ENCODE results near the gene SFR1.

SFR1 gene

DNA sequence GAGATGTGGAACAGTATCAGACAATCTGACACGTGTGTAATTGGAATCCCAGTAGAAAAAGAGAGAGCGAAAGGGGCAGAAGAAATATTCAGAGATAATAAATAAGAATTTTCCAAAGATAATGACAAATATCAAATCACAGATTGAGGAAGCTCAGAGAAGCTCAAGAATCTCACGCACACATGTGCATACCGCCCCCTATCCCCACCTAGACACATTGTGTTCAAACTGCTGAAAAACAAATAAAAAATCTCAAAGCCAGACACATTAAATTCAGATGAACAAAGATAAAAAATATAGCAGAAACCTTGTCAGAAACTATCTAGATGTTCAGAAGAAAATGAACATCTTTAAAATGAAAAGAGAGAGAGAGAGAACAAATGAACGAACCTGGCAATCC lies 17.2 kb downstream of the SFR1 start:
- DNase-seq (ENCODE audit: low read depth in 1 of 2, low spot score in 1 of 2): peak in 1 of 2 experiments; percentile 21
- TF ChIP-seq SPI1 (IDR thresholded peaks at IDR 0.05; ENCODE audit: borderline replicate concordance, low read depth): no peak
- no peak for TF ChIP-seq GABPA (IDR thresholded peaks at IDR 0.05; ENCODE audit: low read depth)
- TF ChIP-seq POLR2AphosphoS5 (IDR thresholded peaks at IDR 0.05; ENCODE audit: low read depth): no peak
- TF ChIP-seq, protein P1, sequence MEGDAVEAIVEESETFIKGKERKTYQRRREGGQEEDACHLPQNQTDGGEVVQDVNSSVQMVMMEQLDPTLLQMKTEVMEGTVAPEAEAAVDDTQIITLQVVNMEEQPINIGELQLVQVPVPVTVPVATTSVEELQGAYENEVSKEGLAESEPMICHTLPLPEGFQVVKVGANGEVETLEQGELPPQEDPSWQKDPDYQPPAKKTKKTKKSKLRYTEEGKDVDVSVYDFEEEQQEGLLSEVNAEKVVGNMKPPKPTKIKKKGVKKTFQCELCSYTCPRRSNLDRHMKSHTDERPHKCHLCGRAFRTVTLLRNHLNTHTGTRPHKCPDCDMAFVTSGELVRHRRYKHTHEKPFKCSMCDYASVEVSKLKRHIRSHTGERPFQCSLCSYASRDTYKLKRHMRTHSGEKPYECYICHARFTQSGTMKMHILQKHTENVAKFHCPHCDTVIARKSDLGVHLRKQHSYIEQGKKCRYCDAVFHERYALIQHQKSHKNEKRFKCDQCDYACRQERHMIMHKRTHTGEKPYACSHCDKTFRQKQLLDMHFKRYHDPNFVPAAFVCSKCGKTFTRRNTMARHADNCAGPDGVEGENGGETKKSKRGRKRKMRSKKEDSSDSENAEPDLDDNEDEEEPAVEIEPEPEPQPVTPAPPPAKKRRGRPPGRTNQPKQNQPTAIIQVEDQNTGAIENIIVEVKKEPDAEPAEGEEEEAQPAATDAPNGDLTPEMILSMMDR (IDR thresholded peaks at IDR 0.05; ENCODE audit: insufficient read depth, low read length): peak; percentile 8
- TF ChIP-seq, protein P2, sequence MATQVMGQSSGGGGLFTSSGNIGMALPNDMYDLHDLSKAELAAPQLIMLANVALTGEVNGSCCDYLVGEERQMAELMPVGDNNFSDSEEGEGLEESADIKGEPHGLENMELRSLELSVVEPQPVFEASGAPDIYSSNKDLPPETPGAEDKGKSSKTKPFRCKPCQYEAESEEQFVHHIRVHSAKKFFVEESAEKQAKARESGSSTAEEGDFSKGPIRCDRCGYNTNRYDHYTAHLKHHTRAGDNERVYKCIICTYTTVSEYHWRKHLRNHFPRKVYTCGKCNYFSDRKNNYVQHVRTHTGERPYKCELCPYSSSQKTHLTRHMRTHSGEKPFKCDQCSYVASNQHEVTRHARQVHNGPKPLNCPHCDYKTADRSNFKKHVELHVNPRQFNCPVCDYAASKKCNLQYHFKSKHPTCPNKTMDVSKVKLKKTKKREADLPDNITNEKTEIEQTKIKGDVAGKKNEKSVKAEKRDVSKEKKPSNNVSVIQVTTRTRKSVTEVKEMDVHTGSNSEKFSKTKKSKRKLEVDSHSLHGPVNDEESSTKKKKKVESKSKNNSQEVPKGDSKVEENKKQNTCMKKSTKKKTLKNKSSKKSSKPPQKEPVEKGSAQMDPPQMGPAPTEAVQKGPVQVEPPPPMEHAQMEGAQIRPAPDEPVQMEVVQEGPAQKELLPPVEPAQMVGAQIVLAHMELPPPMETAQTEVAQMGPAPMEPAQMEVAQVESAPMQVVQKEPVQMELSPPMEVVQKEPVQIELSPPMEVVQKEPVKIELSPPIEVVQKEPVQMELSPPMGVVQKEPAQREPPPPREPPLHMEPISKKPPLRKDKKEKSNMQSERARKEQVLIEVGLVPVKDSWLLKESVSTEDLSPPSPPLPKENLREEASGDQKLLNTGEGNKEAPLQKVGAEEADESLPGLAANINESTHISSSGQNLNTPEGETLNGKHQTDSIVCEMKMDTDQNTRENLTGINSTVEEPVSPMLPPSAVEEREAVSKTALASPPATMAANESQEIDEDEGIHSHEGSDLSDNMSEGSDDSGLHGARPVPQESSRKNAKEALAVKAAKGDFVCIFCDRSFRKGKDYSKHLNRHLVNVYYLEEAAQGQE (IDR thresholded peaks at IDR 0.05; ENCODE audit: insufficient replicate concordance, low read depth): no peak
- Histone ChIP-seq H3K27me3 (ENCODE audit: insufficient read depth, poor library complexity, severe bottlenecking) (no peaks in the 10 kb centered on the region), H3K27ac (replicated peaks) (no peak overlapping the region), H3K4me3 (replicated peaks; ENCODE audit: insufficient read depth, low read length) (no peak overlapping the region)

DNA sequence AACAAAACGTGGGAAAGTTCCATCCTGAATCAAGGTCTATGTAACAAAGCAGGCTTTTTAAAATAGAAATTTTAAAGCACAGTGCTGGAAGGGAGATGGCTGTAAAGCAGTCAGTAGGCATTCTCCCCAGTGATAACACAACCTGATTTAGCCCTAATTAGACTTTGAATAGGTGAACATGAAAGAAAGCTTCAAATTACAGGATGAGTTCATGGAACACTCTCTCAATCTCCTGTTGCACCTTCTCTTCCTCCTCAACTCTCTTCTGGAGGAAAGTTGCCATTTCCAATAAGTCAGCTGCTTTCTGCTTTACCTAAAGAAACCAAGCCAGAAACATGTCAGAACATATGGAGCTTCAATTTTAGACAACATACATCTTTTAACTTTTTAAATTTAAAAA lies 20.1 kb downstream of the SFR1 start:
- Histone ChIP-seq H3K27ac (replicated peaks) (no peak overlapping the region), H3K27me3 (ENCODE audit: insufficient read depth, poor library complexity, severe bottlenecking) (peaks cover 6% of the 10 kb centered on the region), H3K4me3 (replicated peaks; ENCODE audit: insufficient read depth, low read length) (no peak overlapping the region)
- no peak for DNase-seq (ENCODE audit: low read depth in 1 of 2, low spot score in 1 of 2)
- TF ChIP-seq, protein P2 (IDR thresholded peaks at IDR 0.05; ENCODE audit: insufficient replicate concordance, low read depth): no peak
- TF ChIP-seq SPI1 (IDR thresholded peaks at IDR 0.05; ENCODE audit: borderline replicate concordance, low read depth): no peak
- TF ChIP-seq GABPA (IDR thresholded peaks at IDR 0.05; ENCODE audit: low read depth): no peak
- TF ChIP-seq, protein P1 (IDR thresholded peaks at IDR 0.05; ENCODE audit: insufficient read depth, low read length): no peak
- no peak for TF ChIP-seq POLR2AphosphoS5 (IDR thresholded peaks at IDR 0.05; ENCODE audit: low read depth)

DNA sequence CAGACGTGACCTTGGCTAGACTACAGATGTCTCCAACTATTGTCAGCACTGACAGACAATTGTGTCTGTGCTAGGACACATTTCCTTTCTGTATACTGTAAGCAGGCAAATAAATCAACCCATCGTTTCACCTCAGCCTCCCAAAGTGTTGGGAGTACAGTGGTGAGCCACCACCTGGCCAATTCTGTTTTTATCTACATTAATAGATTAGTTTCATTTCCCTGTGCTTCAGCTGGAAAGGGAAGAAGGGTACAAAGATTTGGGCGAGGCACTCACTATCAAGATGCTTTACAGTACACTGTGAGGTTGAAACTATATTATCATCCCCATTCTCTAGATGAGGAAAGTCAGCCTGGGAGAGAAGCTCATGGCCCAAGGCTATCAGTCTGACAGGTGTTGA lies 21.9 kb downstream of the SFR1 start:
- TF ChIP-seq POLR2AphosphoS5 (IDR thresholded peaks at IDR 0.05; ENCODE audit: low read depth) (no peak), SPI1 (IDR thresholded peaks at IDR 0.05; ENCODE audit: borderline replicate concordance, low read depth) (no peak)
- TF ChIP-seq, protein P1 (IDR thresholded peaks at IDR 0.05; ENCODE audit: insufficient read depth, low read length): no peak
- peaks cover 6% of the 10 kb centered on the region for H3K27me3 ChIP-seq (ENCODE audit: insufficient read depth, poor library complexity, severe bottlenecking)
- H3K4me3 ChIP-seq (replicated peaks; ENCODE audit: insufficient read depth, low read length): no peak overlapping the region
- no peak overlapping the region for H3K27ac ChIP-seq (replicated peaks)
- DNase-seq (ENCODE audit: low read depth in 1 of 2, low spot score in 1 of 2): no peak

DNA sequence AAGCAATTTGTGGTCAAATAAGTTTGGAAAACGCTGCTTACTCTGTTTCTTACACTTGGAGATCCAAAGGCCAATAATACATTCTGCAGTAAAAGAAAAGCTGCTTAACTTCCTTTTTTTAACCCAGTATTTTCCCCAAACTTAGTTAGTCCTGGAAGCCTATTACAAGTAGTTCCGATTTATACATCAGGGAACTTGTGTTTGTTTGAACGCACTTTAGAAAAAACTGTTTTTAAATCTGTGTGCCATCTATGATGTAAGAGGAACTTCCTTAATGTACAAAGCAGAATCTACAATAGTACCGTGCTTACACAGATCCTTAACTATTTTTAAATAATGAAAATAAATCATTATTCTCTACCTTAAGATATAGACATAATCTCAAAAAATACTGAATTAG lies 23.0 kb downstream of the SFR1 start:
- no peak overlapping the region for H3K27ac ChIP-seq (replicated peaks)
- H3K27me3 ChIP-seq (ENCODE audit: insufficient read depth, poor library complexity, severe bottlenecking): peaks cover 6% of the 10 kb centered on the region
- TF ChIP-seq, protein P2 (IDR thresholded peaks at IDR 0.05; ENCODE audit: insufficient replicate concordance, low read depth): no peak
- TF ChIP-seq POLR2AphosphoS5 (IDR thresholded peaks at IDR 0.05; ENCODE audit: low read depth): no peak
- no peak for TF ChIP-seq SPI1 (IDR thresholded peaks at IDR 0.05; ENCODE audit: borderline replicate concordance, low read depth)
- TF ChIP-seq, protein P1 (IDR thresholded peaks at IDR 0.05; ENCODE audit: insufficient read depth, low read length): no peak
- no peak for TF ChIP-seq GABPA (IDR thresholded peaks at IDR 0.05; ENCODE audit: low read depth)
- H3K4me3 ChIP-seq (replicated peaks; ENCODE audit: insufficient read depth, low read length): no peak overlapping the region
- DNase-seq (ENCODE audit: low read depth in 1 of 2, low spot score in 1 of 2): no peak
